Measurements from ENCODE around the gene ZNF3.

DNA sequence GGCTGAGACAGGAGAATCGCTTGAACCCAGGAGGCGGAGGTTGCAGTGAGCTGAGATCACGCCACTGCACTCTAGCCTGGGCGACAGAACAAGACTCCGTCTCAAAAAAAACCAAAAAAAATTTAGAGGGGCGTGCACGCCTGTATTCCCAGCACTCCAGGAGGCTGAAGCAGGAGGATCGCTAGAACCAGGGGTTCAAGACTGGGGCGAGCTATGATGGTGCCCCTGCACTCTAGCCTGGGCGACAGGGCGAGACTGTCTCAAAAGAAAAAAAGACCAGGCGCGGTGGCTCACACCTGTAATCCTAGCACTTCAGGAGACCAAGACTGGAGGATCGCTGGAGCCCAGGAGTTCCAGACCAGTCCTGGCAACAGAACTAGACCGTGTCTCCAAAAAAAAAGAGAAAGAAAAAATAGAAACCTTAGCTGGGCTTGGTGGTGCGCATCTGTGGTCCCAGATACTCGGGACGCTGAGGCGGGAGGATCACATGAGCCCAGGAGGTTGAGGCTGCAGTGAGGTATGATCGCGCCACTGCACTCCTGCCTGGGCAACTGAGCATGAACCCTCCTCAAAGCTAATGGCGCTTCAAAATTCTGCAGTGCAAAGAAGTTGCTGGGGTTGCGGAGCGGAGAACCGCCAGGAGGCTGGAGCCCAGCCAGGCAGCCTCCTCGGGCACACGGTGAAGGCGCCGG lies 44.9 kb upstream of the ZNF3 start:
- no peak for TF ChIP-seq POLR2AphosphoS5 (IDR thresholded peaks at IDR 0.05; ENCODE audit: borderline replicate concordance, low read depth, low read length)
- no peak for TF ChIP-seq EZH2 (IDR thresholded peaks at IDR 0.05)
